HEK293 (cell line): ENCODE data around the gene TOMM40.

Experiments used
- CTCF ChIA-PET: fragments of 350-600 bp; formaldehyde crosslinking; extraction: SDS; loops from one replicate; lab custom pipeline; 2021; ENCODE audit warnings: antibody characterized with exemption; lab: Yijun Ruan, JAX
- POLR2A ChIA-PET: fragments of 300-600 bp; formaldehyde crosslinking; extraction: SDS; loops from one replicate; lab custom pipeline; 2020; ENCODE audit warnings: antibody characterized with exemption, inconsistent platforms; lab: Yijun Ruan, JAX
- H3K27ac ChIP-seq: fragments of 200-500 bp; sonication (Bioruptor generic); 2 replicates; pipeline ENCODE4 v1.5.1; 2014; ENCODE audit warnings: low read depth, low read length, control low read depth, inconsistent platforms; ENCODE audit errors: extremely low read depth
- H3K36me3 ChIP-seq, 2 experiments: fragments of 200-500 bp in 1 of 2; sonication (Bioruptor generic) in 1 of 2; 1 replicate in 1 of 2; 2 replicates in 1 of 2; pipeline ENCODE4 v1.5.1; 2014 to 2017; ENCODE audit warnings: inconsistent platforms in 2 of 2, low read length in 2 of 2; ENCODE audit not compliant: control insufficient read depth in 2 of 2, insufficient read depth in 1 of 2
- H3K4me1 ChIP-seq: fragments of 200-500 bp; sonication (Bioruptor generic); 2 replicates; pipeline ENCODE4 v1.5.1; 2014; ENCODE audit warnings: mild to moderate bottlenecking, low read length, inconsistent platforms; ENCODE audit not compliant: control insufficient read depth, insufficient read depth
- H3K4me3 ChIP-seq: 2 replicates; pipeline ENCODE4 v1.5.1; 2011; ENCODE audit warnings: low read depth, mild to moderate bottlenecking, control low read depth, low read length, moderate library complexity
- H3K9me3 ChIP-seq: fragments of 200-500 bp; sonication (Bioruptor generic); 2 replicates; pipeline ENCODE4 v1.5.1; 2014; ENCODE audit warnings: low read depth, low read length, inconsistent platforms; ENCODE audit not compliant: control insufficient read depth, insufficient read depth
- BCL11B ChIP-seq: fragments of 450-650 bp; formaldehyde crosslinking; IDR thresholded peaks from 2 replicates; pipeline ENCODE4 v1.5.1; 2016; ENCODE audit warnings: low read depth, missing biosample characterization, missing genetic modification characterization
- FEZF1 ChIP-seq: fragments of 450-650 bp; formaldehyde crosslinking; IDR thresholded peaks from 2 replicates; pipeline ENCODE4 v1.5.1; 2016; ENCODE audit warnings: missing biosample characterization, missing genetic modification characterization
- HOXA7 ChIP-seq: sonication (generic); formaldehyde crosslinking; IDR thresholded peaks from 2 replicates; pipeline ENCODE4 v1.8.1; 2022; ENCODE audit warnings: missing genetic modification reagents, borderline replicate concordance
- HOXD13 ChIP-seq: sonication (generic); formaldehyde crosslinking; IDR thresholded peaks from 2 replicates; pipeline ENCODE4 v1.8.0; 2022; ENCODE audit warnings: missing genetic modification reagents, borderline replicate concordance
- OVOL3 ChIP-seq: fragments of 450-650 bp; formaldehyde crosslinking; IDR thresholded peaks from 2 replicates; pipeline ENCODE4 v1.5.1; 2016; ENCODE audit warnings: missing biosample characterization, missing genetic modification characterization
- PRDM1 ChIP-seq: fragments of 450-650 bp; formaldehyde crosslinking; IDR thresholded peaks from 2 replicates; pipeline ENCODE4; 2016; ENCODE audit warnings: missing biosample characterization, missing genetic modification characterization
- REPIN1 ChIP-seq: fragments of 450-650 bp; formaldehyde crosslinking; IDR thresholded peaks from 2 replicates; pipeline ENCODE4 v1.5.1; 2017; ENCODE audit warnings: missing biosample characterization, missing genetic modification characterization, low read depth
- SP3 ChIP-seq: fragments of 450-650 bp; formaldehyde crosslinking; IDR thresholded peaks from 2 replicates; pipeline ENCODE4 v1.5.1; 2016; ENCODE audit warnings: missing biosample characterization, missing genetic modification characterization
- ZBTB10 ChIP-seq: fragments of 450-650 bp; formaldehyde crosslinking; IDR thresholded peaks from 2 replicates; pipeline ENCODE4 v1.5.1; 2016; ENCODE audit warnings: missing biosample characterization, missing genetic modification characterization
- ZBTB20 ChIP-seq: fragments of 450-650 bp; formaldehyde crosslinking; IDR thresholded peaks from 2 replicates; pipeline ENCODE4 v1.5.1; 2016; ENCODE audit warnings: missing biosample characterization, missing genetic modification characterization
- ZBTB21 ChIP-seq: fragments of 450-650 bp; formaldehyde crosslinking; IDR thresholded peaks from 2 replicates; pipeline ENCODE4 v1.5.1; 2017; ENCODE audit warnings: missing biosample characterization, missing genetic modification characterization
- ZBTB6 ChIP-seq: fragments of 450-650 bp; formaldehyde crosslinking; IDR thresholded peaks from 2 replicates; pipeline ENCODE4 v1.5.1; 2017; ENCODE audit warnings: missing biosample characterization, missing genetic modification characterization
- ZFP41 ChIP-seq: fragments of 450-650 bp; formaldehyde crosslinking; IDR thresholded peaks from 2 replicates; pipeline ENCODE4 v1.5.1; 2016; ENCODE audit warnings: missing biosample characterization, missing genetic modification characterization, borderline replicate concordance
- ZNF132 ChIP-seq: fragments of 450-650 bp; formaldehyde crosslinking; IDR thresholded peaks from 2 replicates; pipeline ENCODE4 v1.5.1; 2017; ENCODE audit warnings: missing biosample characterization, missing genetic modification characterization, borderline replicate concordance
- ZNF138 ChIP-seq: fragments of 450-650 bp; formaldehyde crosslinking; IDR thresholded peaks from 2 replicates; pipeline ENCODE4 v1.5.1; 2016; ENCODE audit warnings: missing biosample characterization, missing genetic modification characterization, borderline replicate concordance
- ZNF140 ChIP-seq: fragments of 450-650 bp; formaldehyde crosslinking; IDR thresholded peaks from 2 replicates; pipeline ENCODE4 v1.5.1; 2016; ENCODE audit warnings: missing biosample characterization, missing genetic modification characterization
- ZNF157 ChIP-seq: fragments of 450-650 bp; formaldehyde crosslinking; IDR thresholded peaks from 2 replicates; pipeline ENCODE4 v1.5.1; 2016; ENCODE audit warnings: missing biosample characterization, missing genetic modification characterization
- ZNF239 ChIP-seq: fragments of 450-650 bp; formaldehyde crosslinking; IDR thresholded peaks from 2 replicates; pipeline ENCODE4 v1.5.1; 2016; ENCODE audit warnings: missing biosample characterization, missing genetic modification characterization
- ZNF433 ChIP-seq: fragments of 450-650 bp; formaldehyde crosslinking; IDR thresholded peaks from 2 replicates; pipeline ENCODE4 v1.5.1; 2016; ENCODE audit warnings: missing biosample characterization, missing genetic modification characterization, low read depth
- ZNF488 ChIP-seq: fragments of 450-650 bp; formaldehyde crosslinking; IDR thresholded peaks from 2 replicates; pipeline ENCODE4 v1.5.1; 2016; ENCODE audit warnings: missing biosample characterization, missing genetic modification characterization
- ZNF544 ChIP-seq: fragments of 450-650 bp; formaldehyde crosslinking; IDR thresholded peaks from 2 replicates; pipeline ENCODE4 v1.5.0; 2017; ENCODE audit warnings: missing biosample characterization, missing genetic modification characterization
- ZNF560 ChIP-seq: fragments of 450-650 bp; formaldehyde crosslinking; IDR thresholded peaks from 2 replicates; pipeline ENCODE4 v1.5.1; 2017; ENCODE audit warnings: missing biosample characterization, missing genetic modification characterization, borderline replicate concordance
- ZNF629 ChIP-seq: fragments of 450-650 bp; formaldehyde crosslinking; IDR thresholded peaks from 2 replicates; pipeline ENCODE4 v1.5.1; 2017; ENCODE audit warnings: missing biosample characterization, missing genetic modification characterization
- ZNF707 ChIP-seq: fragments of 450-650 bp; formaldehyde crosslinking; IDR thresholded peaks from 2 replicates; pipeline ENCODE4 v1.5.1; 2016; ENCODE audit warnings: missing biosample characterization, missing genetic modification characterization
- ZNF830 ChIP-seq: fragments of 450-650 bp; IDR thresholded peaks from 2 replicates; pipeline ENCODE4 v1.5.0; 2018; ENCODE audit warnings: missing biosample characterization, missing genetic modification characterization, low read depth, mild to moderate bottlenecking, moderate library complexity
- ZSCAN23 ChIP-seq: fragments of 450-650 bp; formaldehyde crosslinking; IDR thresholded peaks from 2 replicates; pipeline ENCODE4 v1.5.1; 2016; ENCODE audit warnings: missing biosample characterization, missing genetic modification characterization
- ZSCAN30 ChIP-seq: fragments of 450-650 bp; IDR thresholded peaks from 2 replicates; pipeline ENCODE4 v1.5.1; 2018; ENCODE audit warnings: missing biosample characterization, mild to moderate bottlenecking, missing genetic modification characterization, moderate library complexity
- TF ChIP-seq, protein P1 (sequence below): fragments of 450-650 bp; formaldehyde crosslinking; IDR thresholded peaks from 2 replicates; pipeline ENCODE4 v1.5.1; 2016; ENCODE audit warnings: missing biosample characterization, missing genetic modification characterization
- TF ChIP-seq, protein P2 (sequence below): fragments of 450-650 bp; formaldehyde crosslinking; IDR thresholded peaks from 2 replicates; pipeline ENCODE4 v1.5.1; 2017; ENCODE audit warnings: missing biosample characterization, missing genetic modification characterization

TOMM40 gene

GRCh38 chr19:44890366-44891015 is 563 bp upstream of the TOMM40 start:
- POLR2A ChIA-PET = interaction anchor here (0.6 to 2.6 kb wide), 20 partner anchors 9 to 956 kb away, joined by 3 to 15 read pairs (median 4); partner anchors contain the start of genes APOE, BLOC1S3, CLASRP and CLPTM1
- Histone ChIP-seq H3K4me3 (peak overlapping the region; percentile 42), H3K27ac (peak overlapping the region; percentile 70), H3K36me3 (peaks cover 35 to 62% of the 10 kb centered on the region in 2 experiments), H3K4me1 (peaks cover 6% of the 10 kb centered on the region), H3K9me3 (no peaks in the 10 kb centered on the region)
- CTCF ChIA-PET = interaction anchor here (0.6 to 2.2 kb wide), 12 partner anchors 14 to 1588 kb away, joined by 3 to 19 read pairs (median 3); partner anchors contain the start of genes APOE and NECTIN2
- TF ChIP-seq ZNF140 (tag by site-specific recombination) (no peak), ZNF544 (no peak), ZBTB20 (tag by site-specific recombination) (peak; percentile 59; the same call in 1 of the 2 replicates), ZBTB6 (tag by site-specific recombination) (no peak), ZNF707 (tag by site-specific recombination) (no peak), ZNF560 (tag by site-specific recombination) (no peak), ZNF488 (tag by site-specific recombination) (no peak), ZBTB10 (tag by site-specific recombination) (no peak), FEZF1 (tag by site-specific recombination) (0 out of 2 replicates have a peak, but pooled peaks have one; percentile 20), ZNF157 (tag by site-specific recombination) (no peak), OVOL3 (tag by site-specific recombination) (no peak), ZSCAN30 (tag by site-specific recombination) (no peak), ZNF830 (no peak), ZFP41 (no peak), HOXD13 (CRISPR knock-in tag) (no peak), ZNF239 (no peak), ZBTB21 (peak; percentile 84), ZNF132 (tag by site-specific recombination) (no peak), BCL11B (peak; percentile 91; the same call in 1 of the 2 replicates), ZNF138 (tag by site-specific recombination) (no peak), ZSCAN23 (tag by site-specific recombination) (no peak), ZNF433 (tag by site-specific recombination) (no peak), ZNF629 (tag by site-specific recombination) (peak; percentile 86), REPIN1 (no peak), HOXA7 (CRISPR knock-in tag) (no peak), SP3 (peak; percentile 97), PRDM1 (tag by site-specific recombination) (peak; percentile 97; the same call in 1 of the 2 replicates)
- TF ChIP-seq, protein P1, sequence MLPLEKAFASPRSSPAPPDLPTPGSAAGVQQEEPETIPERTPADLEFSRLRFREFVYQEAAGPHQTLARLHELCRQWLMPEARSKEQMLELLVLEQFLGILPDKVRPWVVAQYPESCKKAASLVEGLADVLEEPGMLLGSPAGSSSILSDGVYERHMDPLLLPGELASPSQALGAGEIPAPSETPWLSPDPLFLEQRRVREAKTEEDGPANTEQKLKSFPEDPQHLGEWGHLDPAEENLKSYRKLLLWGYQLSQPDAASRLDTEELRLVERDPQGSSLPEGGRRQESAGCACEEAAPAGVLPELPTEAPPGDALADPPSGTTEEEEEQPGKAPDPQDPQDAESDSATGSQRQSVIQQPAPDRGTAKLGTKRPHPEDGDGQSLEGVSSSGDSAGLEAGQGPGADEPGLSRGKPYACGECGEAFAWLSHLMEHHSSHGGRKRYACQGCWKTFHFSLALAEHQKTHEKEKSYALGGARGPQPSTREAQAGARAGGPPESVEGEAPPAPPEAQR (tag by site-specific recombination) = no peak
- TF ChIP-seq, protein P2, sequence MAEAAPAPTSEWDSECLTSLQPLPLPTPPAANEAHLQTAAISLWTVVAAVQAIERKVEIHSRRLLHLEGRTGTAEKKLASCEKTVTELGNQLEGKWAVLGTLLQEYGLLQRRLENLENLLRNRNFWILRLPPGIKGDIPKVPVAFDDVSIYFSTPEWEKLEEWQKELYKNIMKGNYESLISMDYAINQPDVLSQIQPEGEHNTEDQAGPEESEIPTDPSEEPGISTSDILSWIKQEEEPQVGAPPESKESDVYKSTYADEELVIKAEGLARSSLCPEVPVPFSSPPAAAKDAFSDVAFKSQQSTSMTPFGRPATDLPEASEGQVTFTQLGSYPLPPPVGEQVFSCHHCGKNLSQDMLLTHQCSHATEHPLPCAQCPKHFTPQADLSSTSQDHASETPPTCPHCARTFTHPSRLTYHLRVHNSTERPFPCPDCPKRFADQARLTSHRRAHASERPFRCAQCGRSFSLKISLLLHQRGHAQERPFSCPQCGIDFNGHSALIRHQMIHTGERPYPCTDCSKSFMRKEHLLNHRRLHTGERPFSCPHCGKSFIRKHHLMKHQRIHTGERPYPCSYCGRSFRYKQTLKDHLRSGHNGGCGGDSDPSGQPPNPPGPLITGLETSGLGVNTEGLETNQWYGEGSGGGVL (tag by site-specific recombination) = no peak
